Measurements from ENCODE around the gene ZC3H7A. TPM values are rescaled to one million over a fixed set of nuclear protein-coding genes. Genes with fewer than 3 reads are reported as not detected.
"Not testable (repeated sequence)": the region's sequence is repeated elsewhere in the genome, so short reads cannot be mapped to it uniquely, and the experiment has no call there.

The ZC3H7A gene
- total RNA-seq, 1 donor from 2014 or later, result 163 TPM

- Mint-ChIP-seq H3K4me1 (no peaks in the 10 kb centered on the region), H3K27ac (no peak overlapping the region), H3K9me3 (no peaks in the 10 kb centered on the region), H3K27me3 (no peaks in the 10 kb centered on the region), H3K4me3 (no peak overlapping the region), H3K36me3 (ENCODE audit: low read depth) (no peaks in the 10 kb centered on the region)
- CTCF ChIA-PET, result no interaction called here
- TF ChIP-seq, protein P1, sequence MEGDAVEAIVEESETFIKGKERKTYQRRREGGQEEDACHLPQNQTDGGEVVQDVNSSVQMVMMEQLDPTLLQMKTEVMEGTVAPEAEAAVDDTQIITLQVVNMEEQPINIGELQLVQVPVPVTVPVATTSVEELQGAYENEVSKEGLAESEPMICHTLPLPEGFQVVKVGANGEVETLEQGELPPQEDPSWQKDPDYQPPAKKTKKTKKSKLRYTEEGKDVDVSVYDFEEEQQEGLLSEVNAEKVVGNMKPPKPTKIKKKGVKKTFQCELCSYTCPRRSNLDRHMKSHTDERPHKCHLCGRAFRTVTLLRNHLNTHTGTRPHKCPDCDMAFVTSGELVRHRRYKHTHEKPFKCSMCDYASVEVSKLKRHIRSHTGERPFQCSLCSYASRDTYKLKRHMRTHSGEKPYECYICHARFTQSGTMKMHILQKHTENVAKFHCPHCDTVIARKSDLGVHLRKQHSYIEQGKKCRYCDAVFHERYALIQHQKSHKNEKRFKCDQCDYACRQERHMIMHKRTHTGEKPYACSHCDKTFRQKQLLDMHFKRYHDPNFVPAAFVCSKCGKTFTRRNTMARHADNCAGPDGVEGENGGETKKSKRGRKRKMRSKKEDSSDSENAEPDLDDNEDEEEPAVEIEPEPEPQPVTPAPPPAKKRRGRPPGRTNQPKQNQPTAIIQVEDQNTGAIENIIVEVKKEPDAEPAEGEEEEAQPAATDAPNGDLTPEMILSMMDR (IDR thresholded peaks at IDR 0.05), result no peak
- intact Hi-C loops (cut with micrococcal nuclease), result no loop called here
- ATAC-seq (ENCODE audit: low read depth), result no peak
- POLR2A ChIA-PET, result no interaction called here
- no peak for DNase-seq
Observed at GRCh38 chr16:11824362-11824761, 27.3 kb upstream of the ZC3H7A start.

GRCh38 chr16:11823645-11824044 is 26.6 kb upstream of the ZC3H7A start:
- CTCF ChIA-PET, result interaction anchor here (0.7 kb wide), 1 partner anchor 859 kb away, joined by 3 read pairs; no protein-coding TSS in a partner anchor
- not testable (repeated sequence) for H3K27me3 Mint-ChIP-seq

DNA sequence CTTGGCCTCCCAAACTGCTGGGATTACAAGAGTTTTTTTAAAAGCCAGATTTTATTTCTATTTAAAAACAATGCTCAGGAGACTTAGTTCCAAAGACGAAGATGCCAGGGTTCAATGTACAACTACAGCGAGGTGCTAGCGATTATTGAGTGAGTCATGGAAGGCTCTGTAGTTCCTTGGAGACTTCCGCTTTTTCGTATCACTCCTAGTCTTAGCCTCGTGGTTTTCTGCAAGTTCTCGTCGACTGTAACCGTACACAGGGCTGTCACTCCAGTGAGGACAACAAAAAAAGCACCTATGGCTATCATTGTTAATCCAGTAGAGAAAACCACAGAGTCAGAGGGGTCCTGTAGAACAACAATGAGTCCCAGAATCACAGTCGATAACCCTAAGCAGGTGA is 22.7 kb upstream of the ZC3H7A start:
- Mint-ChIP-seq H3K4me3 (no peak overlapping the region), H3K9me3 (no peaks in the 10 kb centered on the region), H3K4me1 (no peaks in the 10 kb centered on the region), H3K27ac (no peak overlapping the region), H3K36me3 (ENCODE audit: low read depth) (no peaks in the 10 kb centered on the region), H3K27me3 (no peaks in the 10 kb centered on the region)
- no peak for DNase-seq
- peak; percentile 57 for ATAC-seq (ENCODE audit: low read depth)
- POLR2A ChIA-PET, result no interaction called here
- CTCF ChIA-PET, result no interaction called here
- intact Hi-C loops (cut with micrococcal nuclease), result no loop called here
- TF ChIP-seq, protein P1 (IDR thresholded peaks at IDR 0.05), result no peak

More at GRCh38 chr16:11823645-11824044, 26.6 kb upstream of the ZC3H7A start:
- H3K27ac Mint-ChIP-seq; H3K4me1 Mint-ChIP-seq; POLR2A ChIA-PET; H3K4me3 Mint-ChIP-seq; DNase-seq; ATAC-seq (ENCODE audit: low read depth); intact Hi-C loops (cut with micrococcal nuclease); H3K36me3 Mint-ChIP-seq (ENCODE audit: low read depth); H3K9me3 Mint-ChIP-seq: not testable (repeated sequence)

DNA sequence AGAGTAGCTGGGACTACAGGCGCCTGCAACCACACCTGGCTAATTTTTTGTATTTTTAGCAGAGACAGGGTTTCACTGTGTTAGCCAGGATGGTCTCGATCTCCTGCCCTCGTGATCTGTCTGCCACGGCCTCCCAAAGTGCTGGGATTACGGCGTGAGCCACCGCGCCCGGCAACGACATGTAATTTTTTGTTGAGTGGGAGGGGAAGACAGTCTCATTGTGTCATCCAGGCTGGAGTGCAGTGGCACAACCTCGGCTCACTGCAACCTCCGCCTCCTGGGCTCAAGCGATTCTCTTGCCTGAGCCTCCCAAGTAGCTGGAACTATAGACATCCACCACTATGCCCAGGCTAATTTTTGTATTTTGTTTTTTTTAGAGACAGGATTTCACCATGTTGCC is 21.9 kb upstream of the ZC3H7A start:
- POLR2A ChIA-PET; H3K4me3 Mint-ChIP-seq; H3K9me3 Mint-ChIP-seq; H3K27ac Mint-ChIP-seq; intact Hi-C loops (cut with micrococcal nuclease); ATAC-seq (ENCODE audit: low read depth); DNase-seq; H3K36me3 Mint-ChIP-seq (ENCODE audit: low read depth); H3K27me3 Mint-ChIP-seq; CTCF ChIA-PET; H3K4me1 Mint-ChIP-seq: not testable (repeated sequence)

DNA sequence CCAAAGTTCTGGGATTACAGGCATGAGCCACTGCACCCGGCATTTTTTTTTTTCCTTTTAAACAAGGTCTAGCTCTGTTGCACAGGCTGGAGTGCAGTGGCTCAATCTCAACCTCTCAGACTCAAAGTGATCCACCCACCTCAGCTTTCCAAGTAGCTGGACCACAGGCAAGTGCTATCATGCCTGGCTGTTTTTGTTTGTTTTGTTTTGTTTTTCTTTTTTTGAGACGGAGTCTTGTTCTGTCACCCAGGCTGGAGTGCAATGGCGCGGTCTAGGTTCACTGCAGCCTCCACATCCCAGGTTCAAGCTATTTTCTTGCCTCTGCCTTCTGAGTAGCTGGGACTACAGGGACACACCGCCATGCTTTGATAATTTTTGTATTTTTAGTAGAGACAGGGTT is 19.1 kb upstream of the ZC3H7A start:
- peaks cover 3% of the 10 kb centered on the region for H3K4me1 Mint-ChIP-seq
- intact Hi-C loops (cut with micrococcal nuclease), result no loop called here
- no peak overlapping the region for H3K4me3 Mint-ChIP-seq
- ChIA-PET POLR2A (interaction anchor here (0.7 kb wide), 1 partner anchor 409 kb away, joined by 5 read pairs; no protein-coding TSS in a partner anchor), CTCF (interaction anchor here (1.1 to 1.9 kb wide), 4 partner anchors 101 to 409 kb away, joined by 4 to 6 read pairs (median 4); no protein-coding TSS in a partner anchor)
- no peak overlapping the region for H3K27ac Mint-ChIP-seq
- ATAC-seq (ENCODE audit: low read depth) (no peak), DNase-seq (no peak)
- TF ChIP-seq, protein P1 (IDR thresholded peaks at IDR 0.05), result no peak
- H3K9me3 Mint-ChIP-seq, result no peaks in the 10 kb centered on the region
- no peaks in the 10 kb centered on the region for H3K27me3 Mint-ChIP-seq
- no peaks in the 10 kb centered on the region for H3K36me3 Mint-ChIP-seq (ENCODE audit: low read depth)

DNA sequence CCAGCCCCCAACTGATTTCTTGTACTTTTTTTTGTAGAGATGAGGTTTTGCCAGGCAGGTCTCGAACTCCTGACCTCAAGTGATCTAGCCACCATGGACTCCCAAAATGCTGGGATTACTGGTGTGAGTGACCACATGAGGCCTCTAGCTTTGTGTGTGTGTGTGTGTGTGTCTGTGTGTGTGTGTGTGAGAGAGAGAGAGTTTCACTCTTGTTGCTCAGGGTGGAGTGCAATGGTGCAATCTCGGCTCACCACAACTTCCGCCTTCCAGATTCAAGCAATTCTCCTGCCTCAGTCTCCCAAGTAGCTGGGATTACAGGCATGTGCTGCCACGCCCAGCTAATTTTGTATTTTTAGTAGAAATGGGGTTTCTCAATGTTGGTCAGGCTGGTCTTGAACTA is 17.7 kb upstream of the ZC3H7A start:
- intact Hi-C loops (cut with micrococcal nuclease); H3K36me3 Mint-ChIP-seq (ENCODE audit: low read depth); DNase-seq; H3K4me3 Mint-ChIP-seq; ATAC-seq (ENCODE audit: low read depth); H3K27me3 Mint-ChIP-seq; POLR2A ChIA-PET; H3K27ac Mint-ChIP-seq; H3K9me3 Mint-ChIP-seq: not testable (repeated sequence)
- CTCF ChIA-PET, result interaction anchor here (1.0 to 1.9 kb wide), 4 partner anchors 57 to 283 kb away, joined by 3 to 5 read pairs (median 4); no protein-coding TSS in a partner anchor
- peaks cover 12% of the 10 kb centered on the region for H3K4me1 Mint-ChIP-seq

GRCh38 chr16:11806721-11807120 is 9.7 kb upstream of the ZC3H7A start:
- CTCF ChIA-PET, result interaction anchor here (0.8 kb wide), 1 partner anchor 10 kb away, joined by 3 read pairs; the partner anchor contains the start of gene ZC3H7A
- no peak overlapping the region for H3K4me3 Mint-ChIP-seq
- TF ChIP-seq, protein P1 (IDR thresholded peaks at IDR 0.05), result no peak
- no peaks in the 10 kb centered on the region for H3K27me3 Mint-ChIP-seq
- no peaks in the 10 kb centered on the region for H3K9me3 Mint-ChIP-seq
- H3K27ac Mint-ChIP-seq, result no peak overlapping the region
- H3K36me3 Mint-ChIP-seq (ENCODE audit: low read depth), result peaks cover 2% of the 10 kb centered on the region
- POLR2A ChIA-PET, result interaction anchor here (1.0 to 1.1 kb wide), 2 partner anchors 9 to 71 kb away, joined by 3 to 4 read pairs; no protein-coding TSS in a partner anchor
- intact Hi-C loops (cut with micrococcal nuclease), result no loop called here
- H3K4me1 Mint-ChIP-seq, result peaks cover 16% of the 10 kb centered on the region
- ATAC-seq (ENCODE audit: low read depth), result no peak
- no peak for DNase-seq
